ENCODE measurements around the gene FBXL17. TPM values are rescaled to one million over a fixed set of nuclear protein-coding genes. Genes with fewer than 3 reads are reported as not detected.

FBXL17 gene
- total and polyA plus RNA-seq, 4 donors = 2.1 to 14.1 (median 6.3) TPM

GRCh38 chr5:107889387-107889786 is 492.5 kb downstream of the FBXL17 start:
- H3K27ac ChIP-seq (ENCODE audit: low read depth in 1 of 2, low read length in 2 of 2) = no peak overlapping the region
- TF ChIP-seq HNF4G (IDR thresholded peaks at IDR 0.05) (no peak), REST (IDR thresholded peaks at IDR 0.05) (no peak), FOXA2 (IDR thresholded peaks at IDR 0.05) (no peak), TAF1 (conservative IDR thresholded peaks at IDR 0.05) (no peak), FOXA1 (IDR thresholded peaks at IDR 0.05) (no peak), GABPA (IDR thresholded peaks at IDR 0.05 in 1 of 2, conservative IDR thresholded peaks at IDR 0.05 in 1 of 2) (no peak), JUND (IDR thresholded peaks at IDR 0.05) (no peak), MAX (IDR thresholded peaks at IDR 0.05) (no peak), YY1 (IDR thresholded peaks at IDR 0.05) (no peak), EGR1 (IDR thresholded peaks at IDR 0.05; ENCODE audit: low read depth in 2 of 2) (no peak), HNF4A (conservative IDR thresholded peaks at IDR 0.05) (no peak)
- TF ChIP-seq, protein P1, sequence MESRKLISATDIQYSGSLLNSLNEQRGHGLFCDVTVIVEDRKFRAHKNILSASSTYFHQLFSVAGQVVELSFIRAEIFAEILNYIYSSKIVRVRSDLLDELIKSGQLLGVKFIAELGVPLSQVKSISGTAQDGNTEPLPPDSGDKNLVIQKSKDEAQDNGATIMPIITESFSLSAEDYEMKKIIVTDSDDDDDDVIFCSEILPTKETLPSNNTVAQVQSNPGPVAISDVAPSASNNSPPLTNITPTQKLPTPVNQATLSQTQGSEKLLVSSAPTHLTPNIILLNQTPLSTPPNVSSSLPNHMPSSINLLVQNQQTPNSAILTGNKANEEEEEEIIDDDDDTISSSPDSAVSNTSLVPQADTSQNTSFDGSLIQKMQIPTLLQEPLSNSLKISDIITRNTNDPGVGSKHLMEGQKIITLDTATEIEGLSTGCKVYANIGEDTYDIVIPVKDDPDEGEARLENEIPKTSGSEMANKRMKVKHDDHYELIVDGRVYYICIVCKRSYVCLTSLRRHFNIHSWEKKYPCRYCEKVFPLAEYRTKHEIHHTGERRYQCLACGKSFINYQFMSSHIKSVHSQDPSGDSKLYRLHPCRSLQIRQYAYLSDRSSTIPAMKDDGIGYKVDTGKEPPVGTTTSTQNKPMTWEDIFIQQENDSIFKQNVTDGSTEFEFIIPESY (IDR thresholded peaks at IDR 0.05) = no peak
- 88% methylated on average over 3 of the region's 3 CpGs for WGBS
- no peak for DNase-seq (ENCODE audit: low spot score)
- H3K9ac ChIP-seq (ENCODE audit: low read depth in 1 of 2, low read length in 2 of 2) = no peak overlapping the region
- H3K27me3 ChIP-seq (ENCODE audit: control insufficient read depth in 4 of 4, insufficient read depth in 4 of 4, low read length in 3 of 4) = no peaks in the 10 kb centered on the region
- no peaks in the 10 kb centered on the region for H3K9me3 ChIP-seq (ENCODE audit: control insufficient read depth in 4 of 4, low read length in 3 of 4)
- no peaks in the 10 kb centered on the region for H3K36me3 ChIP-seq (ENCODE audit: control insufficient read depth in 4 of 4, insufficient read depth in 3 of 4, low read depth in 1 of 4, low read length in 3 of 4)
- no peaks in the 10 kb centered on the region for H3K4me1 ChIP-seq (ENCODE audit: control insufficient read depth in 4 of 4, insufficient read depth in 4 of 4, low read length in 3 of 4)
- no peak overlapping the region for H3K4me3 ChIP-seq (ENCODE audit: low read depth in 1 of 3, low read length in 3 of 3)

- H3K9ac ChIP-seq (ENCODE audit: low read depth in 1 of 2, low read length in 2 of 2) = no peak overlapping the region
- no peaks in the 10 kb centered on the region for H3K36me3 ChIP-seq (ENCODE audit: control insufficient read depth in 4 of 4, insufficient read depth in 3 of 4, low read depth in 1 of 4, low read length in 3 of 4)
- H3K27me3 ChIP-seq (ENCODE audit: control insufficient read depth in 4 of 4, insufficient read depth in 4 of 4, low read length in 3 of 4) = no peaks in the 10 kb centered on the region
- no peaks in the 10 kb centered on the region for H3K9me3 ChIP-seq (ENCODE audit: control insufficient read depth in 4 of 4, low read length in 3 of 4)
- no peak for DNase-seq (ENCODE audit: low spot score)
- H3K4me3 ChIP-seq (ENCODE audit: low read depth in 1 of 3, low read length in 3 of 3) = no peak overlapping the region
- 98% methylated on average over 4 of the region's 4 CpGs for WGBS
- H3K4me1 ChIP-seq (ENCODE audit: control insufficient read depth in 4 of 4, insufficient read depth in 4 of 4, low read length in 3 of 4) = no peaks in the 10 kb centered on the region
- H3K27ac ChIP-seq (ENCODE audit: low read depth in 1 of 2, low read length in 2 of 2) = no peak overlapping the region
- no peak for TF ChIP-seq TAF1 (conservative IDR thresholded peaks at IDR 0.05)
- TF ChIP-seq JUND (IDR thresholded peaks at IDR 0.05) = no peak
- no peak for TF ChIP-seq GABPA (IDR thresholded peaks at IDR 0.05 in 1 of 2, conservative IDR thresholded peaks at IDR 0.05 in 1 of 2)
- no peak for TF ChIP-seq YY1 (IDR thresholded peaks at IDR 0.05)
- no peak for TF ChIP-seq EGR1 (IDR thresholded peaks at IDR 0.05; ENCODE audit: low read depth in 2 of 2)
- no peak for TF ChIP-seq HNF4A (conservative IDR thresholded peaks at IDR 0.05)
- TF ChIP-seq MAX (IDR thresholded peaks at IDR 0.05) = no peak
- TF ChIP-seq SP1 (IDR thresholded peaks at IDR 0.05) = no peak
- TF ChIP-seq, protein P2, sequence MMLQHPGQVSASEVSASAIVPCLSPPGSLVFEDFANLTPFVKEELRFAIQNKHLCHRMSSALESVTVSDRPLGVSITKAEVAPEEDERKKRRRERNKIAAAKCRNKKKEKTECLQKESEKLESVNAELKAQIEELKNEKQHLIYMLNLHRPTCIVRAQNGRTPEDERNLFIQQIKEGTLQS (IDR thresholded peaks at IDR 0.05) = no peak
- no peak for TF ChIP-seq NR2F2 (IDR thresholded peaks at IDR 0.05)
- TF ChIP-seq, protein P1 (IDR thresholded peaks at IDR 0.05) = no peak
- TF ChIP-seq HNF4G (IDR thresholded peaks at IDR 0.05) = no peak
- no peak for TF ChIP-seq CTCF (IDR thresholded peaks at IDR 0.05; ENCODE audit: low read depth, low read length, missing input control)
- TF ChIP-seq RXRA (IDR thresholded peaks at IDR 0.05) = no peak
- TF ChIP-seq RAD21 (IDR thresholded peaks at IDR 0.05) = no peak
- TF ChIP-seq FOXA1 (IDR thresholded peaks at IDR 0.05) = no peak
- no peak for TF ChIP-seq FOXA2 (IDR thresholded peaks at IDR 0.05)
Observed at GRCh38 chr5:107888541-107888940, 493.4 kb downstream of the FBXL17 start.

Measured in liver (tissue), 9 donors.